Dendritic cell treated with granulocyte-macrophage colony-stimulating factor and Interleukin-4, amounts not matched to agents 40 ng/mL and 50 ng/mL, for 4 days (primary cell): ENCODE measurements around the gene GABBR2.

Experiments used
- H3K27ac Mint-ChIP-seq: one replicate; pipeline ENCODE4 v1.8.0; 2022; ENCODE audit warnings: mild to moderate bottlenecking, mixed read lengths
- H3K27me3 Mint-ChIP-seq: one replicate; pipeline ENCODE4 v1.8.0; 2022; ENCODE audit warnings: mild to moderate bottlenecking, mixed read lengths
- H3K36me3 Mint-ChIP-seq: one replicate; pipeline ENCODE4 v1.8.0; 2022; ENCODE audit warnings: low read depth, mixed read lengths
- H3K4me1 Mint-ChIP-seq: one replicate; pipeline ENCODE4 v1.8.0; 2022; ENCODE audit warnings: low read depth, mixed read lengths
- H3K4me3 Mint-ChIP-seq: one replicate; pipeline ENCODE4 v1.8.0; 2022; ENCODE audit warnings: mild to moderate bottlenecking, moderate library complexity, mixed read lengths
- H3K9me3 Mint-ChIP-seq: one replicate; pipeline ENCODE4 v1.8.0; 2022; ENCODE audit warnings: mixed read lengths
- intact Hi-C: fragments of 100-400 bp; cut with micrococcal nuclease; formaldehyde crosslinking; loops from one replicate; pipeline ENCODE4 v1.15.0; 2022

GABBR2 gene

DNA sequence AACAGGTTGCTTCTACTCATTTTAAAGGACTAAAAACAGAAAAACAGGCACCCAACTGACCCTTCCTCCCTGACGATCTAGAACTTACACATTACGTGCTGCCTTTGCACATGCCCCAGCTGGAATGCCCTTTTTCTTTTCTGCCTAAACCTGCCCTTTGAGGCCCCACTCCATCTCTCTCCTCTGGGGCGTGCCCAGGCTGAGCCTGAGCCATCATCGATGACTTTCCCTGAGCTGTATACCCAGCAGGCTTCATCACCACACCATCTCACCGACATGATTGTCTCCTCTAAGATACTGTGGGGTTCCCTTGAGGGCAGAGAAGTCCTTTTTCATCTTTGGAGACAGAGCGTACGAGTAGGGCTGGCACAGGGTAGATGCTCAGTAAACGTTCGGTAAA, 24.1 kb upstream of the GABBR2 start:
- Mint-ChIP-seq H3K4me1 (peaks cover 5% of the 10 kb centered on the region), H3K27ac (no peak overlapping the region), H3K27me3 (no peaks in the 10 kb centered on the region), H3K9me3 (no peaks in the 10 kb centered on the region), H3K36me3 (no peaks in the 10 kb centered on the region), H3K4me3 (no peak overlapping the region)
- intact Hi-C loops = no loop called here

DNA sequence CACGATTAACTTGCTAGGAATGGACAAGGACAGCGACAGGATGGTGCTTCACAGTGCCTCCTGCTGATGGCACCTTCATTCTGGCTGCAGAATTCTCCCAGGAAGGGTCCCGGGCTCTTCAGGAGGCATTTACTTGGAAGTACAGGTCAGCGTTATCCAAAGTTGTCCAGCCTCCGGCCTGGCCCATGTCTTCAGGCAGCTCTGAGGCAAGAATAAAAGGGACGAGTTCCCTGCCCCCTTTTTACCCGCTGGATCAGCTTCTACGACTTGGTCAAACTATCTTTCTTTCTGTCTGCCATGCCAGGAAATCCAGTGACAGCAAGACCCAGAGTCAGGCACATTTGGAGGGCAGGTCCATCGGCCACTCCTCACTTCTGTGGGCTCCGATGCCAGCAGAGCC, 23.4 kb upstream of the GABBR2 start:
- intact Hi-C loops = no loop called here
- H3K36me3 Mint-ChIP-seq = no peaks in the 10 kb centered on the region
- H3K27me3 Mint-ChIP-seq = no peaks in the 10 kb centered on the region
- peaks cover 6% of the 10 kb centered on the region for H3K4me1 Mint-ChIP-seq
- H3K4me3 Mint-ChIP-seq = no peak overlapping the region
- no peak overlapping the region for H3K27ac Mint-ChIP-seq
- no peaks in the 10 kb centered on the region for H3K9me3 Mint-ChIP-seq

GRCh38 chr9:98730871-98731270, 22.1 kb upstream of the GABBR2 start:
- peaks cover 15% of the 10 kb centered on the region for H3K4me1 Mint-ChIP-seq
- no peaks in the 10 kb centered on the region for H3K36me3 Mint-ChIP-seq
- no peaks in the 10 kb centered on the region for H3K27me3 Mint-ChIP-seq
- intact Hi-C loops = no loop called here
- no peak overlapping the region for H3K4me3 Mint-ChIP-seq
- H3K27ac Mint-ChIP-seq = no peak overlapping the region
- H3K9me3 Mint-ChIP-seq = no peaks in the 10 kb centered on the region

GRCh38 chr9:98728500-98728899, 19.8 kb upstream of the GABBR2 start:
- no peak overlapping the region for H3K27ac Mint-ChIP-seq
- H3K4me3 Mint-ChIP-seq = no peak overlapping the region
- peaks cover 6% of the 10 kb centered on the region for H3K27me3 Mint-ChIP-seq
- intact Hi-C loops = no loop called here
- peaks cover 15% of the 10 kb centered on the region for H3K4me1 Mint-ChIP-seq
- H3K9me3 Mint-ChIP-seq = no peaks in the 10 kb centered on the region
- H3K36me3 Mint-ChIP-seq = no peaks in the 10 kb centered on the region

DNA sequence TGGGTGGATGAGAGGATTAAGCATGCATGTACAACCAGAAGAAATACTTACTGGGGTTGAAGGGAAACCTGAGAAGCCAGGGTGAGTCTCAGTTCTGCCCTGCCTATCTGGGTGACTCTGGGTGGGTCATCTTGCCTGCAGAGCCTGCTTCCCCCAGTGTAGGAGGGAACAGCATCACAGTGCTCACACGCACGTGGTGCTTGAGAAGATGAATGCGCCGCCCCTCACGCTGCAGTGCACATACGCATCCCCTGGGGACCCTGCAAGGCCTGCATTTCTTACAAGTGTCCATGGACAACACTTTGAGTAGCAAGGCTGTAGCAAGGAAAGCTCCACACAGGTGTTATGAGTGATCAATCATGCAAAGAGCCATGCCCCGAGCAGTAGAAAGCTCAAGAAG, 18.7 kb upstream of the GABBR2 start:
- no peak overlapping the region for H3K4me3 Mint-ChIP-seq
- H3K27me3 Mint-ChIP-seq = peaks cover 6% of the 10 kb centered on the region
- intact Hi-C loops = no loop called here
- peaks cover 15% of the 10 kb centered on the region for H3K4me1 Mint-ChIP-seq
- H3K36me3 Mint-ChIP-seq = no peaks in the 10 kb centered on the region
- H3K9me3 Mint-ChIP-seq = no peaks in the 10 kb centered on the region
- H3K27ac Mint-ChIP-seq = no peak overlapping the region

DNA sequence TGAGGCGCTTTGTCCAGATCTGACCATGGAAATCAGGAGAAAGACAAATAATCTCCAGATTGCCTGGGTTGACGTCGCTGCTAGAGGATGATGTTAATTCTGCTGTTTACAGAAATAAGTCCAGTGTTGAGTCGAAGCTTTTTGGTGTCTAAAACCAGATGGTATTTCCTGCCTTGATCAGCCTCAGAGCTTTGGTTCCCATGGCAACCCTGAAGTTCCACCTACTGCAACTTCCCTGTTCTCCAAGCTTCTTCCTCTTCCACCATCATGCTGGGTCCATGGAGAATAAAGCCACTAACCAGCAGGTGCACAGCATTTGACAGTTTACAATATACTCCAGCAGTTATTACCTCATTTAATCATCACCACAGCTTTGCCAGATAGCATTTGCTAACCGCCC, 18.0 kb upstream of the GABBR2 start:
- Mint-ChIP-seq H3K4me3 (no peak overlapping the region), H3K36me3 (no peaks in the 10 kb centered on the region), H3K4me1 (peaks cover 15% of the 10 kb centered on the region), H3K27me3 (peaks cover 7% of the 10 kb centered on the region), H3K9me3 (no peaks in the 10 kb centered on the region), H3K27ac (no peak overlapping the region)
- intact Hi-C loops = no loop called here

- intact Hi-C loops = no loop called here
- H3K4me3 Mint-ChIP-seq = no peak overlapping the region
- no peak overlapping the region for H3K27ac Mint-ChIP-seq
- no peaks in the 10 kb centered on the region for H3K9me3 Mint-ChIP-seq
- H3K27me3 Mint-ChIP-seq = peaks cover 18% of the 10 kb centered on the region
- H3K4me1 Mint-ChIP-seq = peaks cover 10% of the 10 kb centered on the region
- no peaks in the 10 kb centered on the region for H3K36me3 Mint-ChIP-seq
These were observed 16.2 kb upstream of the GABBR2 start for GRCh38 chr9:98724810-98725530.

- H3K4me3 Mint-ChIP-seq = no peak overlapping the region
- H3K4me1 Mint-ChIP-seq = peaks cover 5% of the 10 kb centered on the region
- intact Hi-C loops = no loop called here
- no peaks in the 10 kb centered on the region for H3K36me3 Mint-ChIP-seq
- H3K27ac Mint-ChIP-seq = no peak overlapping the region
- H3K27me3 Mint-ChIP-seq = peaks cover 27% of the 10 kb centered on the region
- H3K9me3 Mint-ChIP-seq = no peaks in the 10 kb centered on the region
These were observed 12.9 kb upstream of the GABBR2 start for GRCh38 chr9:98721643-98722042.

DNA sequence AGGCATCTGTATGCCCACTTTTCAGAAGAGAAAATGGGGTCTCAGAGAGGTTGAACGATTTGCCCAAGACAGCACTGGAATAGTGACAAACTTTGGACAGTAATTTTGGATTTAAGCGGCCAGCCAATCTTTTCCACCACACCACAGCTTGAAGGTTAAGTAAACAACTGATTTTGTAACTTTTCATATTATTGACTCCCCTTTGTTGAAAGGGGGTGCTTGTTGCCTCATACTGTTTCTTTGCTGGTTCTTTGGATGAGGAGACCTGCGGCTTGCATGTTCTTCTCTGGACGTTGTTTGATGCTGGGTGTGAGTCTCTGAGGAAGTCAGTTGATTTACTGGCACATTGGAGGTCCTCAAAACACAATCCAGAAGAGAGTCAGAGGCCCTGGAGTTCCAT, 11.7 kb upstream of the GABBR2 start:
- Mint-ChIP-seq H3K27me3 (peaks cover 31% of the 10 kb centered on the region), H3K4me3 (no peak overlapping the region), H3K36me3 (no peaks in the 10 kb centered on the region), H3K9me3 (no peaks in the 10 kb centered on the region), H3K4me1 (no peaks in the 10 kb centered on the region), H3K27ac (no peak overlapping the region)
- intact Hi-C loops = no loop called here

DNA sequence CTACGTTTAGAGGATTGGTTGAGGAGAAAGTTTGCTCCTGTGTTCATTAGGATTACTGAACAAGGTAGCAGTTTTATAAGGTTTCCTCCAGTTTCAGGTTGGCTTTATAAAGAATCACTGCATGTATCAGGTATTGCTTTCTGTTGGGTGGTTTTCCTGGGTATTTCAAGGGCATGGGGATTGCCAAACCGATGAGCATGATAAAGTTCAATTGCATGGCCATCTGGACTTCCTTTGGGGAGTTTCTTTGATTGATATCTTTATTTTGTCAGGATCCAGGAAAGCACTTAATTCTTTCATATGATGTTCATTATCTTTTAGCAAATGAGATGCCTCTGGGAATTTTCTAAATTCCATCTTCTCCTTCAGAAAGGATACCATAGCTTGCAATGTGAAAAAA, 10.3 kb upstream of the GABBR2 start:
- no peak overlapping the region for H3K27ac Mint-ChIP-seq
- intact Hi-C loops = no loop called here
- H3K36me3 Mint-ChIP-seq = no peaks in the 10 kb centered on the region
- H3K27me3 Mint-ChIP-seq = peaks cover 33% of the 10 kb centered on the region
- no peaks in the 10 kb centered on the region for H3K9me3 Mint-ChIP-seq
- no peaks in the 10 kb centered on the region for H3K4me1 Mint-ChIP-seq
- no peak overlapping the region for H3K4me3 Mint-ChIP-seq

- peaks cover 47% of the 10 kb centered on the region for H3K27me3 Mint-ChIP-seq
These were observed 6.1 kb upstream of the GABBR2 start for GRCh38 chr9:98714833-98715232.

DNA sequence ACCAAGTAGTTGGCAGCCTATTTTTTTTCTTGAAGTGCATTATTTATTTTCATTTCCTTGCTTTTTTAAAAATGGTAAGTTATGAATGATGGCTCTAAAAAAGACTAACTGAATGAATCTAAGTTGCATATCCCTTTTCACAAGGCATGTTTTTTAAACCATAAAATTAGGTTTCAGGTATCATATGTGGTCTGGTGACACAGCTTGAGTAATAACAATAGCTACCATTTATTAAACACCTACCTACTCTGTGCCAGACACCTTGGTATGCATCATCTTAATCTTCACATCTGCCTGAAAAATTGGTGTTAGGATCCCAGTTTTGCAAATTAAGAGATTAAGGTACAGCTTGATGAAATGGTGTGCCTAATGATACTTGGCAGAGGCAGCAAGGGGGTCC, 4.3 kb upstream of the GABBR2 start:
- Mint-ChIP-seq H3K9me3 (no peaks in the 10 kb centered on the region), H3K4me3 (no peak overlapping the region), H3K27me3 (peaks cover 58% of the 10 kb centered on the region), H3K36me3 (no peaks in the 10 kb centered on the region), H3K27ac (no peak overlapping the region), H3K4me1 (no peaks in the 10 kb centered on the region)
- intact Hi-C loops = no loop called here

More at GRCh38 chr9:98714833-98715232, 6.1 kb upstream of the GABBR2 start:
- intact Hi-C loops = no loop called here
- H3K27ac Mint-ChIP-seq = no peak overlapping the region
- H3K4me3 Mint-ChIP-seq = no peak overlapping the region
- H3K36me3 Mint-ChIP-seq = no peaks in the 10 kb centered on the region
- no peaks in the 10 kb centered on the region for H3K9me3 Mint-ChIP-seq
- H3K4me1 Mint-ChIP-seq = no peaks in the 10 kb centered on the region

DNA sequence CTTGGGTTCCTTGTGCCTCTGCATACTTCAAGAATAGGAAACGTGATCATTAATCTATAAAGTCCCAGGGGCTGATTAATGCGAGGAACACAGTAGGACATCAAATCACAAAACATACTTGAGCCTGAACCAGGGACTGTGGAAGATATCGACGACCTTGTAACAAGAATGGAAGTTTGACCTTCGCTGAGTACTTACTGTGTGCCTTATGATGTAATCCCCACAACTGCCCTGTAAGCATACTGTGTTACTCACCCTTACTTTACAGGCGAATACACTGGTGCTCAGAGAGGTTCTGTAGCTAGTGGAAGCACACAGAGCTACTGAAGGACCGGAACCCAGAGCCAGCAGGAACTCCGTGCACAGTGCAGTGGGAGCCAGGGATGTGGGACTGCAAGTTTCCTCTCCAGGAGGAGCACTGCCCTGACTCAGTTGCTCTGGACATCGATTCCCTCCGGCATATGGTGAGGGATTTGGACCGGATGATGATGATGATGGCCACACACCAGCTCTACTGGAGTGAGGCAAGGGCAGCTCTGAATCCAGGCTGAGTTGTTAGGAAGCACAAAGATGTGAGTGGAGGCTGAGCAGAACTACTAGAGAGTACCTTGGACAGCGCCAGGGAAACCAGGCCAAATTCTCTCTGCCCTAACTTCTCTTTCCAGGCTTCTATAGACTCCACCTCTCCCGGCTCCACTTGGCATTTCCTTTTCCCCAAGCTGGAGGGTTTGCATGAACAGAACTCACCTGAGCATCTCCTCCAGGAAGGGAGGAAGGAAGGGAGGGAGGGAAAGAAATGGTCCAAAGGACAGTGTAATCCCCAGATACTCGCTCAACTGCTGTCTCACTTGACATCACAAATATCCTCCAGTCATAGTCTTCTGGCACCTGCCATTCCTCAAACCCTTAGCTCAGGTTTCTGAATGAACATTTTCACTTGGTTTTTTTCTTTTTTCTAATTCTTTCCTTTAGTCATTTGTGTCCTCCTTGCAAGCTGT, 1.5 kb upstream of the GABBR2 start:
- H3K36me3 Mint-ChIP-seq = no peaks in the 10 kb centered on the region
- peaks cover 71% of the 10 kb centered on the region for H3K27me3 Mint-ChIP-seq
- intact Hi-C loops = no loop called here
- H3K27ac Mint-ChIP-seq = no peak overlapping the region
- H3K9me3 Mint-ChIP-seq = no peaks in the 10 kb centered on the region
- H3K4me1 Mint-ChIP-seq = no peaks in the 10 kb centered on the region
- H3K4me3 Mint-ChIP-seq = no peak overlapping the region

DNA sequence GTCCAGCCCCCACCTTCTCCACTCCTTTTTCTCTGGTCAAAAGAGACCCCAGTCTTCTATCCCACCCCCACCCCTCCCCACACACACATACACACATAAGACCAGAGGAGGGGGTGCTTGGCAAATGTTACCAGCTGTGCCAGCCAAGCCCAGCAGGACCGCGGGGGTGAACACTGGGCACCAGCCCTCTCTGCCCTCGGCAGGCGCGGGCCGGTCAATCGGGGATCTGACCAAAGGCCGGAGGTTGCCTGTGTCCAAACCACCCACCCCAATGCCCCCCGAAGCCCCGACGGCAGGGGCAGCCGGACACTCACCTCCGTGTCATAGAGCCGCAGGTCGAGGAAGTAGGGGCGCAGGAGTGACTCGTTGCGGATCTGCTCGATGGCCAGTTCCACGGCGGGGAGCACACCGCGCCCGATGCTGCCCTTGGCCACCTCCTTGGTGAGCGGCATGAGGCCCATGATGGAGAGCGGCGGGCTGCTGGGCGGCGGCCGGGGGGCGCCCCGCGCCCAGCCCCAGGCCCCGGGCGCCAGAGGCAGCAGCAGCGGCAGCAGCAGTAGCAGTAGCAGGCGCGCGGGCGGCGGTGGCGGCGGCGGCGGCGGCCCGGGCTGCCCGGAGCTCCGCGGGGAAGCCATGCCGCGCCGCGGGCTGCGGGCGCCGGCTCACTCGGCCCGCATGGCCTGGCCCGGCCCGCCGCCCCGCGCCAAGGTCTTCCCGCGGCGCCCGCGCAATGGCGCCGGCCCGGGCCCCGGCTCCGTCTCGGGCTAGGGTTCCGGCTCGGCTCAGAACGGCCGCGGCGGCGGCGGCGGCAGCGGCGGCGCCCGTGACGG, 417 bp downstream of the GABBR2 start:
- Mint-ChIP-seq H3K27me3 (peaks cover 75% of the 10 kb centered on the region), H3K36me3 (no peaks in the 10 kb centered on the region), H3K9me3 (no peaks in the 10 kb centered on the region), H3K4me1 (no peaks in the 10 kb centered on the region), H3K27ac (no peak overlapping the region), H3K4me3 (no peak overlapping the region)
- intact Hi-C loops = no loop called here
